IMR-90 (cell line): ENCODE data around the gene SLC44A5. TPM values are rescaled to one million over a fixed set of nuclear protein-coding genes. Genes with fewer than 3 reads are reported as not detected.
"Not testable (repeated sequence)": the region's sequence is repeated elsewhere in the genome, so short reads cannot be mapped to it uniquely, and the experiment has no call there.

Experiments
- ATAC-seq: fragments of 200-7000 bp; cut with Tn5 transposase; 2 replicates; pipeline ENCODE4 v1.9.1; 2020; ENCODE audit warnings: low read depth, mild to moderate bottlenecking, moderate library complexity
- BruUV-seq: library from RNA; stranded (reverse); fragments of 400-500 nt; replicated peaks from 2 replicates; lab custom pipeline; 2021; lab: Mats Ljungman, UMichigan
- CTCF ChIA-PET: fragments of 300-600 bp; formaldehyde crosslinking; extraction: SDS; loops from one replicate; lab custom pipeline; 2021; ENCODE audit warnings: antibody characterized with exemption; lab: Yijun Ruan, JAX
- POLR2A ChIA-PET: fragments of 300-600 bp; sonication (Branson Sonifier 250); formaldehyde crosslinking; loops from one replicate; lab custom pipeline; 2022; ENCODE audit warnings: antibody characterized with exemption; ENCODE audit not compliant: unreplicated experiment; lab: Charles Lee
- DNase-seq: peaks from one replicate; pipeline ENCODE4 v3.0.0; 2013
- H2AFZ ChIP-seq: replicated peaks from 2 replicates; pipeline ENCODE3; 2013; ENCODE audit warnings: low read length, mild to moderate bottlenecking; ENCODE audit not compliant: poor library complexity
- H2AK5ac ChIP-seq: 2 replicates; pipeline ENCODE4 v1.6.1; 2013; ENCODE audit warnings: low read depth, low read length, inconsistent platforms
- H2AK9ac ChIP-seq: replicated peaks from 2 replicates; pipeline ENCODE3; 2013; ENCODE audit warnings: mild to moderate bottlenecking, low read depth, low read length, moderate library complexity; ENCODE audit not compliant: poor library complexity
- H2BK120ac ChIP-seq: 2 replicates; pipeline ENCODE4 v1.6.1; 2013; ENCODE audit warnings: low read depth, low read length, inconsistent platforms
- H2BK15ac ChIP-seq: 3 replicates; pipeline ENCODE4 v1.6.1; 2013; ENCODE audit warnings: low read depth, low read length, inconsistent platforms
- H2BK20ac ChIP-seq: 2 replicates; pipeline ENCODE4 v1.6.1; 2013; ENCODE audit warnings: low read depth, mild to moderate bottlenecking, inconsistent platforms, low read length, moderate library complexity
- H2BK5ac ChIP-seq: 2 replicates; pipeline ENCODE4 v1.6.1; 2013; ENCODE audit warnings: mild to moderate bottlenecking, low read depth, low read length, inconsistent platforms; ENCODE audit not compliant: poor library complexity, severe bottlenecking
- H3K14ac ChIP-seq: replicated peaks from 2 replicates; pipeline ENCODE4 v1.6.1; 2013; ENCODE audit warnings: low read depth, low read length, inconsistent platforms
- H3K18ac ChIP-seq: 2 replicates; pipeline ENCODE4 v1.6.1; 2013; ENCODE audit warnings: low read depth, low read length, control low read depth
- H3K23ac ChIP-seq: 2 replicates; pipeline ENCODE4 v1.6.1; 2013; ENCODE audit warnings: low read depth, low read length, inconsistent platforms
- H3K27ac ChIP-seq: 2 replicates; pipeline ENCODE4 v1.5.1; 2013; ENCODE audit warnings: mild to moderate bottlenecking, control low read depth, low read length; ENCODE audit not compliant: insufficient read depth
- H3K27me3 ChIP-seq: 2 replicates; pipeline ENCODE4 v1.6.1; 2013; ENCODE audit warnings: low read length; ENCODE audit not compliant: control insufficient read depth, insufficient read depth
- H3K36me3 ChIP-seq: 2 replicates; pipeline ENCODE4 v1.6.1; 2013; ENCODE audit warnings: low read length, mixed read lengths; ENCODE audit not compliant: control insufficient read depth, insufficient read depth
- H3K4ac ChIP-seq: 2 replicates; pipeline ENCODE4 v1.6.1; 2013; ENCODE audit warnings: low read depth, low read length, inconsistent platforms
- H3K4me1 ChIP-seq: 2 replicates; pipeline ENCODE4 v1.6.1; 2013; ENCODE audit warnings: low read length, mixed read lengths; ENCODE audit not compliant: control insufficient read depth, insufficient read depth
- H3K4me2 ChIP-seq: 2 replicates; pipeline ENCODE4 v1.6.1; 2013; ENCODE audit warnings: low read depth, mild to moderate bottlenecking, control low read depth, low read length, moderate library complexity
- H3K4me3 ChIP-seq: 2 replicates; pipeline ENCODE4 v1.5.1; 2013; ENCODE audit warnings: low read depth, mild to moderate bottlenecking, control low read depth, low read length, moderate library complexity; ENCODE audit not compliant: insufficient read depth
- H3K56ac ChIP-seq: 2 replicates; pipeline ENCODE4 v1.6.1; 2013; ENCODE audit warnings: low read length, inconsistent platforms; ENCODE audit not compliant: insufficient read depth; ENCODE audit errors: extremely low read depth
- H3K79me1 ChIP-seq, 2 experiments: 2 replicates each; pipeline ENCODE4 v1.6.1; 2013; ENCODE audit warnings: low read length in 2 of 2, inconsistent platforms in 1 of 2, low read depth in 1 of 2
- H3K9ac ChIP-seq: 2 replicates; pipeline ENCODE4 v1.6.1; 2013; ENCODE audit warnings: low read depth, low read length, control low read depth
- H3K9me1 ChIP-seq: 2 replicates; pipeline ENCODE4 v1.6.1; 2013; ENCODE audit warnings: low read length, inconsistent platforms; ENCODE audit not compliant: insufficient read depth
- H3K9me3 ChIP-seq: 2 replicates; pipeline ENCODE4 v1.6.1; 2013; ENCODE audit warnings: low read length; ENCODE audit not compliant: control insufficient read depth, insufficient read depth
- H4K20me1 ChIP-seq: 2 replicates; pipeline ENCODE4 v1.6.1; 2013; ENCODE audit warnings: low read length, inconsistent platforms; ENCODE audit not compliant: insufficient read depth
- H4K5ac ChIP-seq: 2 replicates; pipeline ENCODE4 v1.6.1; 2013; ENCODE audit warnings: mild to moderate bottlenecking, low read depth, low read length, control low read depth
- H4K8ac ChIP-seq, 2 experiments: 2 replicates each; pipeline ENCODE4 v1.6.1; 2013; ENCODE audit warnings: low read depth in 2 of 2, low read length in 2 of 2, control low read depth in 1 of 2, inconsistent platforms in 1 of 2
- H4K91ac ChIP-seq: 2 replicates; pipeline ENCODE4 v1.6.1; 2013; ENCODE audit warnings: low read depth, low read length, inconsistent platforms; ENCODE audit not compliant: insufficient read depth
- WGBS, 2 experiments: methylation state at CpG; one replicate each; pipeline versions ENCODE4 v1.1.5 to v1.1.7; 2013; ENCODE audit warnings: missing lambda C conversion rate in 2 of 2; ENCODE audit not compliant: insufficient read length in 1 of 2; ENCODE audit errors: extremely low coverage in 2 of 2; 5-methylcytosine and 5-hydroxymethylcytosine counted together
- dilution Hi-C: fragments of 300-500 bp; cut with HindIII; formaldehyde crosslinking; loops from one replicate; pipeline ENCODE4 v1.14.3; 2018; ENCODE audit warnings: low sequenced_read_pairs; ENCODE audit not compliant: unreplicated experiment
- in situ Hi-C: fragments of 300-500 bp; cut with MboI; formaldehyde crosslinking; loops from 3 replicates; pipeline ENCODE4 v1.14.3; 2019; ENCODE audit warnings: low sequenced_read_pairs, inconsistent platforms, mixed read lengths
- intact Hi-C: fragments of 100-400 bp; cut with micrococcal nuclease; formaldehyde crosslinking; loops from 2 replicates; pipeline ENCODE4 v1.10.0; 2022
- polyA plus RNA-seq, 3 experiments: library from polyadenylated mRNA; depleted of rRNA; stranded (reverse); fragments of >200 nt; gene quantifications; 2 replicates each; pipeline ENCODE4 v1.2.3, GENCODE V29; 2012; ENCODE audit warnings: low replicate concordance in 1 of 3
- total RNA-seq: library from RNA; depleted of rRNA; stranded (reverse); fragments of >200 nt; gene quantifications from 2 replicates; pipeline ENCODE4 v1.2.3, GENCODE V29; 2012

The SLC44A5 gene
- total and polyA plus RNA-seq, 2 of the 4 experiments (the other 2 are of a cell fraction) = under 0.01 TPM; not detected in 1

DNA sequence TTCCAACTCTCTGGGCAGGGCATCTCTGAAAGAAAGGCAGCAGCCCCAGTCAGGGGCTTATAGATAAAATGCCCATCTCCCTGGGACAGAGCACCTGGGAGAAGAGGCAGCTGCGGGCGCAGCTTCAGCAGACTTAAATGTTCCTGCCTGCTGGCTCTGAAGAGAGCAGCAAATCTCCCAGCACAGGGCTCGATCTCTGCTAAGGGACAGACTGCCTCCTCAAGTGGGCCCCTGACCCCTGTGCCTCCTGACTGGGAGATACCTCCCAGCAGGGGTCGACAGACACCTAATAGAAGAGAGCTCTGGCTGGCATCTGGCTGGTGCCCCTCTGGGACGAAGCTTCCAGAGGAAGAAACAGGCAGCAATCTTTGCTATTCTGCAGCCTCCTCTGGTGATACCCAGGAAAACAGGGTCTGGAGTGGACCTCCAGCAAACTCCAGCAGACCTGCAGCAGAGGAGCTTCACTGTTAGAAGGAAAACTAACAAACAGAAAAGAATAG is 207.7 kb downstream of the SLC44A5 start:
- H3K4me3 ChIP-seq, H2AFZ ChIP-seq, H2AK5ac ChIP-seq, H4K20me1 ChIP-seq, DNase-seq, H4K91ac ChIP-seq, H4K5ac ChIP-seq, H4K8ac ChIP-seq, H3K79me1 ChIP-seq, H3K9me1 ChIP-seq, ATAC-seq, H3K18ac ChIP-seq, H3K4me2 ChIP-seq, H3K27ac ChIP-seq, H3K27me3 ChIP-seq, H3K23ac ChIP-seq, H3K4ac ChIP-seq, H2BK120ac ChIP-seq, intact Hi-C loops, POLR2A ChIA-PET, H3K4me1 ChIP-seq, CTCF ChIA-PET, H3K14ac ChIP-seq, H3K56ac ChIP-seq, in situ Hi-C loops, H2AK9ac ChIP-seq, H3K36me3 ChIP-seq, H3K9ac ChIP-seq, H2BK20ac ChIP-seq, BruUV-seq, dilution Hi-C loops, H2BK15ac ChIP-seq, H2BK5ac ChIP-seq: not testable (repeated sequence)
- WGBS, 2 experiments = 83% methylated on average over 2 of the region's 5 CpGs; no CpG with 5 or more reads in 1 of the 2 experiments
- peaks cover 13% of the 10 kb centered on the region for H3K9me3 ChIP-seq
